Measurements from ENCODE around the gene CACNA1A. TPM values are rescaled to one million over a fixed set of nuclear protein-coding genes. Genes with fewer than 3 reads are reported as not detected.

Gene CACNA1A
- total RNA-seq, 6 experiments from 2014 or later = 0.11 TPM; not detected in 5

DNA sequence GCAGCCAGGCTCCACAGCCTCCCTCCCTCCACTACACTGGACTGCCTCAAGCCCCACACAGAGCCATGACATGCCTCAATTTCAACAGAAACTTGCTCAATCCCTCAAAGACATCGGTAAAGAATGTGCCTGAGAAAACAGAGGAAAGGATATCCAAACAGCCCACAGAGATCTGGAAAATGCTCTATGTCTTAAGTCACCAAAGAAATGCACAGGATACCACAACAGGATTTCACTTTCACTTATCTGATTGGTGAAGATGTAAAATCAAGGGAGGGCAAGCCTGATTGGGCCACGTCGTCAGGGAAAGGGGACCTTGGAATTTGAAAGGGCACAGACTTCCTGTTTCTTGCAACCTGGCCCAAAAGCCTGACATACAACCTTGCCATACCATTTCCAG lies 14.2 kb downstream of the CACNA1A start:
- H3K4me1 ChIP-seq = no peaks in the 10 kb centered on the region
- 3% methylated on average over 3 of the region's 3 CpGs for WGBS (ENCODE audit: insufficient coverage, low coverage, low lambda C conversion rate, missing lambda C conversion rate)
- DNase-seq (no peak), ATAC-seq (no peak)
- no peak overlapping the region for H3K27ac ChIP-seq
- no peaks in the 10 kb centered on the region for H3K9me3 ChIP-seq
- H3K27me3 ChIP-seq = no peaks in the 10 kb centered on the region
- TF ChIP-seq POLR2A (IDR thresholded peaks at IDR 0.05) = no peak
- TF ChIP-seq, protein P1, sequence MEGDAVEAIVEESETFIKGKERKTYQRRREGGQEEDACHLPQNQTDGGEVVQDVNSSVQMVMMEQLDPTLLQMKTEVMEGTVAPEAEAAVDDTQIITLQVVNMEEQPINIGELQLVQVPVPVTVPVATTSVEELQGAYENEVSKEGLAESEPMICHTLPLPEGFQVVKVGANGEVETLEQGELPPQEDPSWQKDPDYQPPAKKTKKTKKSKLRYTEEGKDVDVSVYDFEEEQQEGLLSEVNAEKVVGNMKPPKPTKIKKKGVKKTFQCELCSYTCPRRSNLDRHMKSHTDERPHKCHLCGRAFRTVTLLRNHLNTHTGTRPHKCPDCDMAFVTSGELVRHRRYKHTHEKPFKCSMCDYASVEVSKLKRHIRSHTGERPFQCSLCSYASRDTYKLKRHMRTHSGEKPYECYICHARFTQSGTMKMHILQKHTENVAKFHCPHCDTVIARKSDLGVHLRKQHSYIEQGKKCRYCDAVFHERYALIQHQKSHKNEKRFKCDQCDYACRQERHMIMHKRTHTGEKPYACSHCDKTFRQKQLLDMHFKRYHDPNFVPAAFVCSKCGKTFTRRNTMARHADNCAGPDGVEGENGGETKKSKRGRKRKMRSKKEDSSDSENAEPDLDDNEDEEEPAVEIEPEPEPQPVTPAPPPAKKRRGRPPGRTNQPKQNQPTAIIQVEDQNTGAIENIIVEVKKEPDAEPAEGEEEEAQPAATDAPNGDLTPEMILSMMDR (IDR thresholded peaks at IDR 0.05) = no peak
- intact Hi-C loops (cut with DNase I) = no loop called here
- H3K4me3 ChIP-seq = no peak overlapping the region
- H3K36me3 ChIP-seq = no peaks in the 10 kb centered on the region

DNA sequence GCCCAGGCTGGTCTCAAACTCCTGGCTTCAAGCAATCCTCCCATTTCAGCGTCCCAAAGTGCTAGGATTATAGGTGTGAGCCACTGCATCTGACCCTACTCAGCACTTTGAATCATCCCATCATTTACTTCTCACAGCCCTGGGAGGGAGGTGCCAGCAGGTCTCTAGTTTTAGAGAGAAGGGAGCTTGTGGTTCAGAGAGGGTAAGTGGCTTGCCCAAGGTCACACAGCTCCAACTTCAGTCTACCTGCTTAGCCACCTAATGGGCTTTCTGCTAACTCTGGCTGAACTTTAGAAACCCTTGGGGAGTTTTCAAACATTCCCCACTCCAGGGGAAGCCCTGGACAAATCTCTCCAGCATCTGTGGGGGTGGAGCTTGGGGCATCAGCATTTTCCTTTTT lies 18.3 kb downstream of the CACNA1A start:
- TF ChIP-seq POLR2A (IDR thresholded peaks at IDR 0.05) = no peak
- TF ChIP-seq, protein P1 (IDR thresholded peaks at IDR 0.05) = no peak
- H3K9me3 ChIP-seq = no peaks in the 10 kb centered on the region
- no peak for DNase-seq
- intact Hi-C loops (cut with DNase I) = no loop called here
- no peak for ATAC-seq
- WGBS (ENCODE audit: insufficient coverage, low coverage, low lambda C conversion rate, missing lambda C conversion rate) = no CpG with 5 or more reads among the region's 1 CpG
- H3K4me3 ChIP-seq = no peak overlapping the region
- no peak overlapping the region for H3K27ac ChIP-seq
- no peaks in the 10 kb centered on the region for H3K36me3 ChIP-seq
- H3K4me1 ChIP-seq = no peaks in the 10 kb centered on the region
- no peaks in the 10 kb centered on the region for H3K27me3 ChIP-seq

DNA sequence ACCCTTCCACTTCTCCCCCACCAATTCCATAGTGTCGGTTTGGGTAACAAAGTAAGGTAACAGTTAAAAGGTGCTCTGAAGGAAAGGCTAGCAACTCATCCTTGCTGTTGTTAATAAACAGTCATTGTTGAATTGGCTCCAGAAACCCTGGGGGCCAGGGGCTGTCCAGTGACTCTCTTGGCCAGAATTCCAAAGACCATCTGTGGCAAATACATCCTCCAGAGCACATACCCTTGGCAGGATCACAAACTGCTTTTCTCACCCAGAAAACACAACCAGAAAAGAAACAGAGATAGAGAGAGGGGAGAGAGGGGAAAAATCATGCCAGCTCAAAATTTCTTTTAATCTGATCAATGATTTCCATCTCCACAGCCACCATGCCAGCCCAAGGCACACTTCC lies 22.1 kb downstream of the CACNA1A start:
- H3K4me3 ChIP-seq = no peak overlapping the region
- no peak for DNase-seq
- TF ChIP-seq, protein P1 (IDR thresholded peaks at IDR 0.05) = no peak
- TF ChIP-seq POLR2A (IDR thresholded peaks at IDR 0.05) = no peak
- ATAC-seq = no peak
- H3K27me3 ChIP-seq = no peaks in the 10 kb centered on the region
- H3K9me3 ChIP-seq = no peaks in the 10 kb centered on the region
- no peak overlapping the region for H3K27ac ChIP-seq
- intact Hi-C loops (cut with DNase I) = no loop called here
- no peaks in the 10 kb centered on the region for H3K4me1 ChIP-seq
- 100% methylated on average over 1 of the region's 1 CpG for WGBS (ENCODE audit: insufficient coverage, low coverage, low lambda C conversion rate, missing lambda C conversion rate)
- H3K36me3 ChIP-seq = no peaks in the 10 kb centered on the region

DNA sequence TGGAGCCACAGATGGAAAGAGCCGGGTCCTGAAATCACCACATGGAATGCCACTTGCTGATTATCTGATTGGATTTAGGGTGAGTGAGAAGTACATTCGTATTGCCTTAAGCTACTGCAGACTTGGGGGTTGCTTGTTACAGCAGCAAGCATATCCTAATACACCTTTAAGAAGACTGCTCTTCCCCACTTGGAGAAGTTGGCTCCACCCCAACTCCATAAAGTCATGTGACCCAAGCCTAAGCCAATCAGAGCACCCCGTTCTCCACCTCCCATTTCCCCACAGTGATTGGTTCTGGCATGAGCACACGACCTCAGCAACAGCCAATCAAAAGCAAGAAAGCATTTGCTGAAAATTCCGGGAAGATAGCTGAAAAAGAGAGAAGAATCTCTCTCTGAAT lies 23.1 kb downstream of the CACNA1A start:
- ATAC-seq (no peak), DNase-seq (no peak)
- no peak overlapping the region for H3K4me3 ChIP-seq
- 40% methylated on average over 2 of the region's 5 CpGs for WGBS (ENCODE audit: insufficient coverage, low coverage, low lambda C conversion rate, missing lambda C conversion rate)
- no peaks in the 10 kb centered on the region for H3K4me1 ChIP-seq
- intact Hi-C loops (cut with DNase I) = no loop called here
- H3K36me3 ChIP-seq = no peaks in the 10 kb centered on the region
- TF ChIP-seq POLR2A (IDR thresholded peaks at IDR 0.05) = no peak
- TF ChIP-seq, protein P1 (IDR thresholded peaks at IDR 0.05) = no peak
- no peaks in the 10 kb centered on the region for H3K9me3 ChIP-seq
- no peak overlapping the region for H3K27ac ChIP-seq
- no peaks in the 10 kb centered on the region for H3K27me3 ChIP-seq

DNA sequence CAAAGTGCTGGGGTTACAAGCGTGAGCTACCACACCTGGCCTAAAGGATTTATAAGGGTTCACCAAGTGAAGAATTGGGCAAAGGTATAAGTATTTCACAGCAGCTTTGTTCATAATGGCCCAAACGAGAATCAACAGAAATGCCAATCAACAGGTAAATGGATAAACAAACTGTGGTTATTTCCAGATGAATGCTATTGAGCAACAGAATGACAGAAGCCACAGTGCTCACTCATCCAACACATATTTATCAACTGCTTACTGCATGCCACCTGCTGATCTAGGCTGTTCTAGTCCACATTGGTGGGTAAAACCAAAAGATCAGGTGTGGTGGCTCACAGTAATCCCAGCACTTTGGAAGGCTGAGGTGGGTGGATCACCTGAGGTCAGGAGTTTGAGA lies 27.7 kb downstream of the CACNA1A start:
- DNase-seq (no peak), ATAC-seq (no peak)
- WGBS (ENCODE audit: insufficient coverage, low coverage, low lambda C conversion rate, missing lambda C conversion rate) = 43% methylated on average over 2 of the region's 2 CpGs
- Histone ChIP-seq H3K36me3 (no peaks in the 10 kb centered on the region), H3K27ac (no peak overlapping the region), H3K9me3 (no peaks in the 10 kb centered on the region), H3K27me3 (no peaks in the 10 kb centered on the region), H3K4me1 (no peaks in the 10 kb centered on the region), H3K4me3 (no peak overlapping the region)
- no peak for TF ChIP-seq POLR2A (IDR thresholded peaks at IDR 0.05)
- TF ChIP-seq, protein P1 (IDR thresholded peaks at IDR 0.05) = no peak
- intact Hi-C loops (cut with DNase I) = no loop called here
